HG02610 (cell line): ENCODE results near the gene FIG4.

Source experiments
- ATAC-seq: cut with Tn5 transposase; IDR thresholded peaks from one replicate; pipeline ENCODE4 v1.9.1; 2021; ENCODE audit warnings: mild to moderate bottlenecking, moderate library complexity; ENCODE audit not compliant: unreplicated experiment

FIG4 gene

DNA sequence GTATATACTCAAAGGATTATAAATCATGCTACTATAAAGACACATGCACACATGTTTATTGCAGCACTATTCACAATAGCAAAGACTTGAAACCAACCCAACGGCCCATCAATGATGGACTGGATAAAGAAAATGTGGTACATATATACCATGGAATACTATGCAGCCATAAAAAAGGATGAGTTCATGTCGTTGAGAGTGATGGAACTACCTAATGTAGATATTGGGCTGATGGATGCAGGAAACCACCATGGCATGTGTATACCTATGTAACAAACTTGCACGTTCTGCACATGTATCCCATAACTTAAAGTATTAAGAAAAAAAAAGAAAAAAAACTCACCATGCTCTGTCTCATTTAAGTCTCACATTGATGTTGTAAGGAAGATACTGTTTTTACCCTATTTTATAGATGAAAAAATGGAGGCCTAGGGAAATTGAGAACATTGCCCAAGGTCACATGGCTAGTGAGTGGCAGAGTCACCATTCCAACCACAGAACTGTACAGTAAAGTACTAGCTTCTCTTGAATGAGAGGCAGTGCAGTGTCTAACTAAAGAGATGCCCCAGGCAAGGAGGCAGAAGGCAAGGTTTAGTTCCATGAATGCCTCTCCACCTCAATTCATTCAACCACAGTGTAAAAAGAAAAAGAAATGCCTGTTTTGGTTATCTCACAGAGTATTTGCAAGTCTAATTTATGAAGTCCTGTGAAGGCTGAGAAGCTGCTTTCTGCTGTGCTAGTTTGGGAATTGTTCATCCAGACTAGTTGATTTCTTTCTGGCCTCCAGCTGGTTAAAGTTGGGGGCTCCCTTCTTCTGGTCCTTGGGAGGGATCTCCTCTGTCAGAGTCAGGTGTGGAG, 68.2 kb downstream of the FIG4 start:
- no peak for ATAC-seq

DNA sequence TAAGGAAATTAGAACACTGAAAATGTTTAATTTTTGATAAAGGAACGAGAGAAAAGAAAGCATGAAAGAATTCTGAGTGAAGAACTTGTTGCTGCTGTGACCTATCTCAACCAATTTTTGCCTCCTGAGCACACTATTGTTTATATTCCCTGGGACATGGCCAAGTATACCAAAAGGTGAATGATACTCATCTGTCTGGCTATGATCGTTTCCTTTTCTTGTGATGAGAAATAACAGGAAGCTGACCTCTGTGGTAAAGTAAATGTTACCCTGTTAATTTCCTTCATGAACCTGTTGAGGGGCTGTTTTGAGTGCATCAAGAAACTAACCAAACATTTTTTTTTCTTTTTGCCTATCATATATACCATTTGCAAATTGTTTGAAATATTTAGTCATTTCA, 69.1 kb downstream of the FIG4 start:
- no peak for ATAC-seq

DNA sequence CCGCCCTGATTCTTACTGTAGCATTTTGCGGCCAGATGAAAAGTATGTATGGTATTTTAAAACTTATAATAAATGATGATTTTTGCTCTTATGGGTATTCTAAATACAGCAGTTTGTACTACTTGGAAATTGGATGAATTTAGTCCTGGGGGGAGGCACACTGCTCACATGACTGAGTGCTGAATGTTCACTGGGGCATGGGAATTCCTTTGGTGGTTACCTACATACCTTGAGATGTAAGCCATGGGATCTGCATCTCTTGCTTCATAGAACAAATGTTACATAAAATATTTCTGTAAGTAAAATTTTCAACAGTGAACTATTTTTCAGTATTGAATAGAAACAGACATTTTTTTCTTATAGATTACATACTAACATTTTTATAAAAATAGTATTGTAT, 71.1 kb downstream of the FIG4 start:
- ATAC-seq, result no peak

GRCh38 chr6:109762769-109763441, 71.8 kb downstream of the FIG4 start:
- no peak for ATAC-seq

GRCh38 chr6:109766167-109766566, 75.1 kb downstream of the FIG4 start:
- no peak for ATAC-seq

GRCh38 chr6:109767961-109768360, 76.9 kb downstream of the FIG4 start:
- ATAC-seq, result no peak

DNA sequence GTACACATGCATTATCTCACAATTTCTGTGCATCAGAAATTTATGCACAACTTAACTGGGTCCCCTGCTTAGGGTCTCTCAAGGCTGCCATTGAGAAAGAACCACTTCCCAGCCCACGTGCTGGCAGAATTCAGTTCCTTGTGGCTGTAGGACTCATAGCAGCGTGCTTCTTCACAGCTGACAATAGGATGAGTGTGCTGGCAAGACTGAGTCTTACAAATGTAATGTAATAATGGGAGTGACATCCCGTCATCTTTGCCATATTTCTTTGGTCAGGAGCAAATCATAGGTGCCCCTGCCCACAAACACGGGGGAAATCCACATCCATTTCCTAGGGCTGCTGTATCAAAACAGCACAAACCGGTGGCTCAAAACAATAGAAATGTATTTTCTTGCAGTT, 77.4 kb downstream of the FIG4 start:
- no peak for ATAC-seq

DNA sequence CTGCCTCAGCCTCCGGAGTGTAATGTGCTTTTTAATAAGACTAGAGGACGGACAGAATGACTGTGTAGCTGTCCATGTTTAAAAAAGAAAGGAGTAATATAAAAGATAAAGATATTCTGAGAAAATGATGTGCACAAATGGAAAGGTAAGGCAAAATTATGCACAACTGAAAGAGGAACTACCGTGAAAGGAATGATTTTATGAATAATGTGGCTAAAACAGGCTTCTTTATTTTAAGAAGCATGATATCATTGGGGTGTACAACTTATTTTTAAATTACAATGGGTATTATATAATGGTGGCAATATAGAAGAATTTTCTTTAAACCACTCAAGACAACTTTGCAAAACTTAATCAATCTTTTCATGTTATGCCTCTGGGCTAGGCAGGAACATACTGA, 78.1 kb downstream of the FIG4 start:
- no peak for ATAC-seq

DNA sequence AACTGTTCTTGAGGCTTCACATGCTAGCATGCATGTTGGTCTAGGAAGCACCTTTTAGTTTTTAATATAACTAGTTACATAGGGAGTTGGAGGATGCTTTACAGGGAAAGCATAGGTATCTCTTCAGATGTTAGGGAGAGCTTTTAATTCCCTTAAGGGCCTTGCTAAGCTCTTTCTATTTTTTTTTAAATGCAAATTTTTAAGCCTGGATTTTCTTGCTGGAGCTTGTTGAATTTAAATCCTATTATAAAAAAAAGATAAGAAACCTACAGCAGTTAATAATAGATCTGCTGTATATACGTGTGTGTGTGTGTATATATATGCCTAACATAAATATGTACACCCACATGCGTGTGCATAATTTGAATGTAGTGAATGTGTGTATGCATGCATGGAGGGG, 79.0 kb downstream of the FIG4 start:
- ATAC-seq, result no peak

- ATAC-seq, result no peak
Observed at GRCh38 chr6:109770779-109771178, 79.7 kb downstream of the FIG4 start.

DNA sequence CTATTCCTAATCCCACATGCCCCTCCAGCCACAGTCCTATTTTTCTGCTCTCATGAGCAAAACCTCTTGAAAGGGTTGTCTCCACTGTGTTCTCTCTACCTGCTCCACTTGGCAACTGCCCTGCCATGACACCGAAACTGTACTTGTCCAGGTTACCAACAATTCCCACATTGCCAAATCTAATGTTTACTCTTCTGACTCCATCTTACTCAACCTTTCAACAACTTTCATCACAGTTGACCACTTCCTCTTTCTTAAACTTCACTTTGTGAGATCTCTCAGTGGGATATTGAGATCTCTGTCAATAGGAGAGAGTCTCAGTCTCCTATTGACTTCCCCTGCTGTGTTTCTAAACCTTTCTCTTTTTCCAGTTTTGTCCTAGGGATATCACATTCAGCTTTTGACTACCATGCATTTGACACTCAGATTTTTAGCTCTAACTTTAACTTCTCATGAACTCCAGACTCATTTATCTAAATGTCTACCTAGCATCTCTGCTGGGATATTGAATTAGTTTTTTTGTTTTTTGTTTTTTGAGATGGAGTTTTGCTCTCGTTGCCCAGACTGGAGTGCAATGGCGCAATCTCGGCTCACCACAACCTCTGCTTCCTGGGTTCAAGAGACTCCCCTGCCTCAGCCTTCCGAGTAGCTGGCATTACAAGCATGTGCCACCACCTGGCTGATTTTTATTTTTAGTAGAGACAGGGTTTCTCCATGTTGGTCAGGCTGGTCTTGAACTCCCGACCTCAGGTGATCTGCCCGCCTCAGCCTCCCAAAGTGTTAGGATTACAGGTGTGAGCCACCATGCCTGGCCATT, 81.1 kb downstream of the FIG4 start:
- peak; percentile 63 for ATAC-seq

GRCh38 chr6:109772883-109773431, 81.9 kb downstream of the FIG4 start:
- ATAC-seq, result no peak

- ATAC-seq, result no peak
Observed at GRCh38 chr6:109781001-109781400, 89.9 kb downstream of the FIG4 start.

- no peak for ATAC-seq
Observed at GRCh38 chr6:109782491-109782999, 91.4 kb downstream of the FIG4 start.

- ATAC-seq, result no peak
Observed at GRCh38 chr6:109783250-109783986, 92.3 kb downstream of the FIG4 start.

DNA sequence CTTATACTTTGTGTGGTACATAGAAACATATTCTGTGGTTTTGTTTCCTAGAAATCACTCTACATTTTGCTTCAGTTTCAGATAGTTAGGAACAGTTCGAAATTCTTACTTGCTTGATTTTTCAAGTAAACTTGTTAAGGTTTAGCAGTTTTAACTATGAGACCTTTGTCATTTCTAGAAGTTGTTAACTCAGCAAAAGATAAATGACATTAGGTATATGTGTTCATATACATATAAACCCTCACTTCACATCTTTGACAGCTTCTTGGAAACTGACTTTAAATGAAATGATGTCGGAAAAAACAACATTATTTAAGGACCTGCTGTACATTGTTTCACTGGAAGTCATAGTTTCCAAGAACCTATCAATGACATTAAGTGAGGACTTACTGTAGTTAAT, 96.2 kb downstream of the FIG4 start:
- ATAC-seq, result no peak

DNA sequence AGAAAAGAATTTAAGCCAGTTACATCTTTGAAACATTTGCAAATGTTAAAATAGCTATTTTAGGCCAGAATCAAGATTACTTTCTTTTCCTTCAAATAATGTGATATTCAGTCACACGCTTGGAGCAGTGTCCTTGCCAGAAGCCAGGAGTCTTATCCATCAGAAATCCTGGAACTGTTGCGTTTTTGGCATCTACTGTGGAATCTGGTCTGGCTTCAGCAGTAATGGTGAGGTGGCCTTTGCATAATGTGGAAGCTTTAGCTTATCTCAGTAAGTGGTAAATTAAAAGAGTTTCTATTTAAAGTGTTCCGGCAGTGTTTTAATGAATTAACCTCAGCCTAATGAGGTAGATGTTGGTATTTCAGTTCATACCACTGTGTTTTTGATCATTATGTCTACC, 97.6 kb downstream of the FIG4 start:
- no peak for ATAC-seq

DNA sequence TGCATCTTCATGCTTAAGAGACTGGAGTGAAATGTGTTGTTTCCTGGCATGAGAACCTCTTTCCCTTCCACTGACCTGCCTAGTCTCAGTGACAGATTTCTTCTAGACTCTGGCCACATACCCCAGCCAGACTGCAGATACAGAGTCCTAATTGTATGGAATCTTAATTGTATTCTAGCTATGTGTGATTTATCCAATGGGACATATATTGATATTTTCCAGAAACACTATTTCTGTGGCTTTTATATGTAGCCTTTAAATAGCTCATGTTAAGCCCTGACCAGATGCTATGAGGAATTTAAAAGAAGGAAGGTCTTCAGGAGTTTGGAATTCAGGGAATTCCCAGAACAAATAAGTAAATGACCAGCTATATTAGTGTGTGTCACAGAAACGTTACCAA, 99.0 kb downstream of the FIG4 start:
- ATAC-seq, result no peak

GRCh38 chr6:109791301-109791700, 100.2 kb downstream of the FIG4 start:
- ATAC-seq, result no peak

GRCh38 chr6:109793021-109793420, 101.9 kb downstream of the FIG4 start:
- ATAC-seq, result no peak
